Fibroblast of gingiva (primary cell): ENCODE measurements around the gene CSKMT.
"Not testable (repeated sequence)": the region's sequence is repeated elsewhere in the genome, so short reads cannot be mapped to it uniquely, and the experiment has no call there.

Source experiments
- DNase-seq: peaks from one replicate; pipeline ENCODE4 v3.0.0-alpha.2; 2011; ENCODE audit warnings: low read depth

The CSKMT gene

GRCh38 chr11:62689421-62690183 lies 24.5 kb downstream of the CSKMT start, which contains the start of gene LRRN4CL:
Gene LRRN4CL, minus strand, starts transcription at chr11:62689530. Its CDS starts 1,022 bp downstream, at chr11:62688508.
- peak; percentile 96 for DNase-seq

- DNase-seq, result not testable (repeated sequence)
Observed at GRCh38 chr11:62693624-62694023, 28.5 kb downstream of the CSKMT start.

- peak; percentile 81 for DNase-seq
Observed at GRCh38 chr11:62694455-62695167, 29.5 kb downstream of the CSKMT start.

- DNase-seq, result no peak
Observed at GRCh38 chr11:62702246-62702645, 37.1 kb downstream of the CSKMT start.

- not testable (repeated sequence) for DNase-seq
Observed at GRCh38 chr11:62703921-62704320, 38.8 kb downstream of the CSKMT start.

GRCh38 chr11:62705413-62705812 lies 40.3 kb downstream of the CSKMT start:
- DNase-seq, result peak; percentile 40

- DNase-seq, result peak; percentile 93
Observed at GRCh38 chr11:62705880-62706849, 41.1 kb downstream of the CSKMT start.

GRCh38 chr11:62706850-62707247 lies 41.7 kb downstream of the CSKMT start:
- no peak for DNase-seq

GRCh38 chr11:62707277-62707861 lies 42.3 kb downstream of the CSKMT start, which contains the start of the genes BSCL2 and GNG3:
Gene BSCL2, minus strand, starts transcription at chr11:62707424. Its CDS starts 229 bp downstream, at chr11:62707195.
Gene GNG3, plus strand, starts transcription at chr11:62707676. Its CDS starts 620 bp downstream, at chr11:62708296.
- DNase-seq, result no peak

GRCh38 chr11:62708392-62708791 lies 43.3 kb downstream of the CSKMT start:
- DNase-seq, result no peak

- no peak for DNase-seq
Observed at GRCh38 chr11:62708793-62709192, 43.7 kb downstream of the CSKMT start.

GRCh38 chr11:62709247-62710000 lies 44.3 kb downstream of the CSKMT start:
- peak; percentile 97 for DNase-seq

- DNase-seq, result peak; percentile 48
Observed at GRCh38 chr11:62710001-62710345, 44.9 kb downstream of the CSKMT start.

GRCh38 chr11:62712276-62712812 lies 47.2 kb downstream of the CSKMT start:
- no peak for DNase-seq

- no peak for DNase-seq
Observed at GRCh38 chr11:62712861-62713260, 47.7 kb downstream of the CSKMT start.

GRCh38 chr11:62713343-62713742 lies 48.2 kb downstream of the CSKMT start:
- DNase-seq, result no peak

- DNase-seq, result no peak
Observed at GRCh38 chr11:62715150-62716130, 50.3 kb downstream of the CSKMT start.

- no peak for DNase-seq
Observed at GRCh38 chr11:62716206-62716605, 51.1 kb downstream of the CSKMT start.

- DNase-seq, result no peak
Observed at GRCh38 chr11:62716816-62717215, 51.7 kb downstream of the CSKMT start.
